GM19467 (cell line): ENCODE data around the gene PRSS12.
"Not testable (repeated sequence)": the region's sequence is repeated elsewhere in the genome, so short reads cannot be mapped to it uniquely, and the experiment has no call there.

ENCODE experiments used
- ATAC-seq: cut with Tn5 transposase; IDR thresholded peaks from one replicate; pipeline ENCODE4 v1.9.1; 2021; ENCODE audit warnings: mild to moderate bottlenecking, moderate library complexity; ENCODE audit not compliant: unreplicated experiment

PRSS12 gene

GRCh38 chr4:118325431-118325830, 27.4 kb downstream of the PRSS12 start:
- ATAC-seq = no peak

- no peak for ATAC-seq
These were observed 29.8 kb downstream of the PRSS12 start for GRCh38 chr4:118322831-118323502.

- no peak for ATAC-seq
These were observed 33.9 kb downstream of the PRSS12 start for GRCh38 chr4:118318931-118319330.

- ATAC-seq = no peak
These were observed 35.1 kb downstream of the PRSS12 start for GRCh38 chr4:118317691-118318090.

GRCh38 chr4:118314221-118314620, 38.6 kb downstream of the PRSS12 start:
- ATAC-seq = no peak

- ATAC-seq = no peak
These were observed 39.7 kb downstream of the PRSS12 start for GRCh38 chr4:118313098-118313497.

GRCh38 chr4:118308306-118309030, 44.3 kb downstream of the PRSS12 start:
- no peak for ATAC-seq

- ATAC-seq = no peak
These were observed 45.2 kb downstream of the PRSS12 start for GRCh38 chr4:118307643-118308042.

- ATAC-seq = not testable (repeated sequence)
These were observed 53.2 kb downstream of the PRSS12 start for GRCh38 chr4:118299619-118300018.

GRCh38 chr4:118296729-118297128, 56.1 kb downstream of the PRSS12 start:
- no peak for ATAC-seq

- ATAC-seq = no peak
These were observed 61.9 kb downstream of the PRSS12 start for GRCh38 chr4:118290951-118291350.

GRCh38 chr4:118289794-118290193, 63.0 kb downstream of the PRSS12 start:
- ATAC-seq = no peak

- ATAC-seq = no peak
These were observed 64.9 kb downstream of the PRSS12 start for GRCh38 chr4:118287711-118288451.

GRCh38 chr4:118286685-118287084, 66.1 kb downstream of the PRSS12 start:
- no peak for ATAC-seq

GRCh38 chr4:118285931-118286330, 66.9 kb downstream of the PRSS12 start:
- no peak for ATAC-seq

GRCh38 chr4:118284169-118284568, 68.6 kb downstream of the PRSS12 start:
- peak; percentile 39 for ATAC-seq

- ATAC-seq = no peak
These were observed 70.1 kb downstream of the PRSS12 start for GRCh38 chr4:118282692-118283091.

GRCh38 chr4:118281611-118282442, 71.0 kb downstream of the PRSS12 start:
- no peak for ATAC-seq

GRCh38 chr4:118280501-118281218, 72.1 kb downstream of the PRSS12 start:
- ATAC-seq = peak; percentile 23

- ATAC-seq = no peak
These were observed 72.8 kb downstream of the PRSS12 start for GRCh38 chr4:118279920-118280432.
